Measurements from ENCODE around the gene USP20.
"Not testable (repeated sequence)": the region's sequence is repeated elsewhere in the genome, so short reads cannot be mapped to it uniquely, and the experiment has no call there.

Gene USP20

DNA sequence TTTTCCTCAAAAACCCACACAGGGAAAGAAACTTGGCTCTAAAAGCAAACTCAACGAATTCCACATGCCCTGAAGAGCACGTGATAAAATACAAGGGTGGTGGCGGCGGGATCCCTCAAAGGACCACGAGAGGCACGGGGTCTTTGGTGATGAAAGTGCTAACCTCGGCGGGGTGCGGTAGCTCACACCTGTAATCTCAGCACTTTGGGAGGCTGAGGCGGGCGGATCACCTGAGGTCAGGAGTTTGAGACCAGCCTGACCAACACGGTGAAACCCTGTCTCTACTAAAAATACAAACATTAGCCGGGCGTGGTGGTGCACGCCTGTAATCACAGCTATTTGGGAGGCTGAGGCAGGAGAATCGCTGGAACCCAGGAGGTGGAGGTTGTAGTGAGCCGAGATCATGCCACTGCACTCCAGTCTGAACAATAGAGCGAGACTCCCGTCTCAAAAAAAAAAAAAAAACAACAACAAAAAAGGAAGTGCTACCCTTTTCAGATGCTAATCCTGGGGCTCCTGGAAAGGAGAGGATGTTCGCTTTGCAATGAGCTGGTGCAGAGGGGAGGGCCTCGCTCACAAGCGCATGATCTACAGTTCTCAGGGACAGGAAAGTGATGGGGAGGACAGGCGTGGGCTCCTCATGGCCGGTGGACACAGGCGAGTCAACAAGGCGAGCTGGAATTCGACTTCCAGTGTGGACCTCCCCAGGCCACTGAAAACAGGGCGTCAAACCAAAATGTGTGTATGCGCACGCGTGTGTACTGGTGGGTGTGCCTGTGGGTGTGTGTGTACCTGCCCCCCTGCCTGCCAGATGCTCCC lies 54.1 kb downstream of the USP20 start:
- FAIRE-seq (no peak), DNase-seq (ENCODE audit: low spot score) (no peak)

DNA sequence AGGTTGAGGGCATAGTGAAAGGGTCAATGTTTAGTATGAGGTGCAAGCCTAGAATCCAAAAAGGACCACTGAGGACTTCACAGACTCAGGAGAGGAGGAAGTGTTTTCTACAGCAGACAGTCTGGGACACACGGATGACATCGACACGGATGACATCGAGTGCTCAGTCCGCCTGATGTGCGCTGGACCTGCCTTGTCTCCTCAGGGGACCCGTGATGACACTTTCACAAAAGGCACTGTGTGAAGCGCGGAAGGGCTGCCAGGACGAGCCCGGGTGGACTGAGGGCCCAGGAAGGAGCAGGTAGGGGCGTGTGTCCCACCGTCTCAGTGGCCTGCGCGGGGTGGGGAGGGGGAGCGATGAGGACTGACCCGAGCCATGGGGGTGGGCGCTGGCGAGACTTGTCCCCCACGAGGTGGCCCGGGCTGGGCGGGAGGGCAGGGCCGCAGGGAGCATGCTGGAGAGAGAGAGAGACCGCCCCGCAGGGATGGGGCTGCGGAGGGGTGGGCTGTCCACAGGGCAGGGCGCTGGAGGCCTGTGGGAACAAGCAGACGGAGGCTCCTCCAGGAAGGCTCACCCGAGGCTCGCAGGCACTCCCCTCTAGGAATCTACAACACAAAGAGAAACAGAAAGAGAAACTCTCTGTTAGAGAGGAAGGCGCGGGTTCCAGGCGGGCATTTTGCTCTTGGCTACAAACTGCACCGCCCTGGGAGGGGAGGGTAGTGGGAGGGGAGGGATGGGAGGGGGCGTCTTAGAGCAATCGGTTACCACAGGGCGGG lies 54.9 kb downstream of the USP20 start:
- no peak for FAIRE-seq
- DNase-seq (ENCODE audit: low spot score), result no peak

DNA sequence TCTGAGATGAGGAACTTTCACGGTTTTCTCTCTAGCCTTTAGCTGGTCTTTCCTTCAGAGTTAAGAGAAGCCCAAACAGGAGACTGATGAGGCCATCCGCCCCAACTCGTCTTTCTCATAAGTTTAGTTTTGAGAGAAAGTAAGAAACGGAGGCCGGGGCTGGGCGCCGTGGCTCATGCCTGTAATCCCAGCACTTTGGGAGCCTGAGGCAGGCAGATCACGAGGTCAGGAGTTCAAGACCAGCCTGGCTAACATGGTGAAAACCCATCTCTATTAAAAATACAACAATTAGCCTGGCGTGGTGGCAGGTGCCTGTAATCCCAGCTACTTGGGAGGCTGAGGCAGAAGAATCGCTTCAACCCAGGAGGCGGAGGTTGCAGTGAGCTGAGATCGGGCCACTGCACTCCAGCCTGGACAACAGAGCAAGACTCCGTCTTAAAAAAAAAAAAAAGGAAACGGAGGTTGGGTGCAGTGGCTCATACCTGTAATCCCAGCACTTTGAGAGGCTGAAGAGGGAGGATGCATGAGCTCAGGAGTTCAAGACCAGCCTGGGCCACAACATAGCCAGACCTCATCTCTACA lies 55.6 kb downstream of the USP20 start:
- FAIRE-seq; DNase-seq (ENCODE audit: low spot score): not testable (repeated sequence)

DNA sequence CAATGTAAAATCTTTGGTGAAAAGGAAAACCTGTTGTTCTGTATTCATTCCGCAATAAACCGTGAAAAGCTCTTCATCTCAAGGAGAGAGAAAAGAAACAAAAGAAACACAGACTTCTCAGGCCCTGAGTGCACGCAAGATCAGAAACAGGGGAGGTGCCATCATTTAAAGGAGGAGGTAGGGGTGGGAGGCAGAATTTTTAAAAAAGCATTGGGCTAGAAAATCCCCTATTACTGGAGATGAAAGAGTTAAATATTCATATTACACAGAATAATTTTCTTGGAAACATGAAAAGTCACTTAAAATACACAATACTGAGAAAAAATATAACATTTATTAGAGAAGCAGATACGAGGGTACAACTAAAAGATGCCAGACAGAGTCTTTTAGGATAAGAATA lies 56.3 kb downstream of the USP20 start:
- DNase-seq (ENCODE audit: low spot score) (no peak), FAIRE-seq (no peak)

DNA sequence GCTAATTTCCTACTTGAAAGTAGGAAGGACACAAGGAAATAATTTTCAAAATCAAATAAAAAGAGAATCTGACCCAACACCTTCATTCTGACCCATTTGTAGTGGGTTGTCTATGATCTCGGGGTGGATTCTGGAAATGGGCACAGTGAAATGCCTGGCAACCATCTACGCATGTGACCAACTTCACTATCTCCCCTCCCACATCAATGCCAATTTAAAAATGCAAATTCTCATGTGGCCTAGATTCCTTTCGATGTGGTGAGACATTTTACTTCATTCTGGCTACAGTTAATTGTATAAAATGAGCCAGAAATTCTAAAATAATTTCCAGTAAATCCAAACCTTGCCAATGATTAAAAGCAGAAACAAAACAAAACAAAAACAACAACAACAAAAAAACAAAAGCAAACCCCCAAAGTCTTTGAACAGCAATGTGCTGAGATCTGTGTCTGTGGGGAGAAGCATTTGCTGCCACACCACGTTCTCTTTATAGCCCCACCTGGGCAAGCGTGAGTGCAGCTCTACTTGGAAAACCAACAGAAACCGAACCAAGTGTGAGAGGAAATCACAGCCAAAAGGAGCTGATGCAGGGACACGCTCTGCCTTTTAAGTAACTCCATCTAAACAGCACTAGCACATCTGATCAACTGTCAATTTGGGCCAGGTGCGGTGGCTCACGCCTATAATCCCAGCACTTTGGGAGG lies 59.0 kb downstream of the USP20 start:
- no peak for FAIRE-seq
- DNase-seq (ENCODE audit: low spot score), result no peak

DNA sequence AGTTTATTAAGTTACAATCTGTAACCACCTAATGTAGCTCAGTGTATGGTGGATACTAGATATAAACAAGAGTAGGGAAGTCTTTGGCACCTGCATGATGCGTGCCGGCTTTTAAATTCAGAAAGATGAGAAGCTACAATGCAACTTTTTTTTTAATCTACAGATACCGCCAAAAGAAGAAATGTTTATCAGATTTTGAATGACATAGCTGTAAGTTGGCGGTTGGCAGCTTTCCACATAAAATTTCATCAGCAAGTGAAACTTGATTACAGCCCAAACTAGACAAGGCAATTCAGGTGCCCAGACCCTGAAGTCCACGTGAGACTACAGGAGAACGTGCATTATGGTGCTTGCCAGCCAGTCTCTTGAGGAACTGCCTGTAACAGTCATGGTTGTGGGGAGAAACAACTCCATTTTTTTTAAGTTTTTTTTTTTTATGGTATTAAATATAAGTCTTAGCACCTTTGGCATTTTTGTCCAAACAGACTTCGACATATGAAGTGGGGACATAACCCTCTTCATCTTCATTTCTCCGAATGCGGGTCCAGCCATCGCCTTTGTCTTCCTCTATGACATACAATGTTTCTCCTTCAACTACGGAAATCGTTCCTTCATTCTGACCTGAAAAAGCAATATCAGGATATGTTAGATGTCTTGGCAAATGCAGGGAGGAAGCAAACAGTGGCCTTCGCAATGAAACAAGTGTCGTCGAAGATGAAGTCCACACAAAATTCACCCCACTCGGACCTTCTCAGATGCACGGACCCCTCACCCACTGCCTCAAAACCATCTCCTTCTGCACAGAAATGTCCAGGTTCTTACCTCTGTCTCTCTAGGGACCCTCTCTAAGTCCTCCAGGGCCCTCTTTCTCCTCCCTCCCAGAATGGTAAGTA lies 60.4 kb downstream of the USP20 start:
- FAIRE-seq, result no peak
- no peak for DNase-seq (ENCODE audit: low spot score)

DNA sequence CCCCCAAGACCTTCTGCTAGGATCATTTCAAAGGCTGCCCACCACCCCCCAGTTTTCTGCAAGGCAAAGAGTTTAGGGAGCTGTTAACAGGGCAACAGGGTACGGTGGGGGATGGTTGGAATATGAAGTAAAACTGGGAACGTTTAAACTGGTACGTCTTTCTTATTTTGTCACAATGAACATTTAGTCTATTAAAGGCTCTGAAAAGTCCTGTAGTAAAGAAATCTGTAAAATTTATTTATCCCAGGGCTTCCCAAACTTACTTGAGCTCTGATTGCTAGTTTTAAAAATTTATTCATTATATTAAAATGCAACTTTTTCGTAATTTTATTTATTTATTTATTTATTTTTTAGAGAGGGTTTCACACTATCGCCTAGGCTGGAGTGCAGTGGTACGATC lies 62.0 kb downstream of the USP20 start:
- no peak for FAIRE-seq
- no peak for DNase-seq (ENCODE audit: low spot score)

DNA sequence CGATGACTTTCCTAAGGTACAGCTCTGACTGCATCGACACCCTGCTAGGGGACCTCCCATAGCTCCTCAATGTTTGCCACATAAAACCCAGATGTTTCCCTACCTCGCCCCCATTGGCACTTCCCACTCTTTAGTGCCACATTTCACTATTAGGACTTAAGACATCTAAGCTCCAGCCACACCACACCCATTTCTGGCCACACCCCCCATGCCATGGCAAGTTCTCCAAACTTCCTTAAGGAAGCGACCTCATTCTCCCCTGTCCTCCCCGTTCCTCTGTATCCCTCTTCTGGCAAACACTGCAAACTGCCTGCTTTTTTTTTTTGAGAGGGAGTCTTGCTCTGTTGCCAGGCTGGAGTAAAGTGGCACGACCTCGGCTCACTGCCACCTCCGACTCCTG lies 62.9 kb downstream of the USP20 start:
- FAIRE-seq (no peak), DNase-seq (ENCODE audit: low spot score) (no peak)

DNA sequence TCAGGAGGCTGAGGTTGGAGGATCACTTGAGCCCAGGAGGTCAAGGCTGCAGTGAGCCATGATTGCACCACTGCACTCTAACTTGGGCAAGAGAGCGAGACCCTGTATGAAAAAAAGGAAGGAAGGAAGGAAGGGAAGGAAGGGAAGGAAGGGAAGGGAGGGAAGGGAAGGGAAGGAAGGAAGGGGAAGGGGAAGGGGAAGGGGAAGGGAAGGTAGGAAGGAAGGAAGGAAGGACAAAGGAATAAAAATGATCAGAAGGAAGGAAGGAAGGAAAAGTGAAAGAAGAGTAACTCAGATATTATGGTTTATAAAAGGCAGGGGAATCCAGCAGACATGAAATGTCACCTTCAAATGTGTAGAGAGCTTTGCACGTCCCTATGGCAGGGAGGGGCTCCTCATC lies 64.4 kb downstream of the USP20 start:
- FAIRE-seq (no peak), DNase-seq (ENCODE audit: low spot score) (no peak)

DNA sequence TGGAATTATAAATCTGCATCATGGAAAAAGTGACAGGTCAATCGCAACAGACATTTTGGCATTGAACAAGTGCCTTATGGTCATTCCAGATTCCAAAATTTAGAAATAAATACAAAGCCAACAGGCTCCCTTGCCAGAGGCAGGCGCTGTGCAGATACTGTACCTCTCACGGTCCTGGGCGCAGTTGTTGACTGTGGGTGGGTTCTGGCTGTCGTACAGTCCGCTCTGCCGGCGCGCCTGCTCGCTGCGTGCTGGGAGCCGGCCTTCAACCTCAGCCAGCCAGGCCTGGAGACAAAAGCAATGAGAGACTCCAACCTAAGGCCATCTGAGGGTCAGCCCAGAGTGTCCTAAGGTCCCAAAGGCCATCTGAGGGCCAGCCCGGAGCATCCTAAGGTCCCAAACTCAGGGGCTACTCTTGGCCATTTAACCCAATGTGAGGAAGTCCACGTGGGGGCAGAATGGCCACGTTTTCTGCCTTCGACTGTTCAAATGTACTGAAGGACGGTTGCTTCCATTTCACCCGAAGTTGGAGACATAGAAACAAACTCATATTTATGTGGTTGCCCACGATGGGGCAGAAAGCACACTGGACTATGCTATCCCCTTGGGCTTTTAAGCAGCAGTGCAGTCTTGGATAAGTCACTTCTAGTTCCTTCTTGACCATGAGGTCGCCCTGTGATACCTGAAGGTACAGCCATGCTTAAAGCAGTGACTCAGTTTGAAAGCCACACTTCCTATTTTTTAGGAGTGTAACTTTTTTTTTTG lies 65.2 kb downstream of the USP20 start:
- DNase-seq (ENCODE audit: low spot score) (no peak), FAIRE-seq (no peak)

DNA sequence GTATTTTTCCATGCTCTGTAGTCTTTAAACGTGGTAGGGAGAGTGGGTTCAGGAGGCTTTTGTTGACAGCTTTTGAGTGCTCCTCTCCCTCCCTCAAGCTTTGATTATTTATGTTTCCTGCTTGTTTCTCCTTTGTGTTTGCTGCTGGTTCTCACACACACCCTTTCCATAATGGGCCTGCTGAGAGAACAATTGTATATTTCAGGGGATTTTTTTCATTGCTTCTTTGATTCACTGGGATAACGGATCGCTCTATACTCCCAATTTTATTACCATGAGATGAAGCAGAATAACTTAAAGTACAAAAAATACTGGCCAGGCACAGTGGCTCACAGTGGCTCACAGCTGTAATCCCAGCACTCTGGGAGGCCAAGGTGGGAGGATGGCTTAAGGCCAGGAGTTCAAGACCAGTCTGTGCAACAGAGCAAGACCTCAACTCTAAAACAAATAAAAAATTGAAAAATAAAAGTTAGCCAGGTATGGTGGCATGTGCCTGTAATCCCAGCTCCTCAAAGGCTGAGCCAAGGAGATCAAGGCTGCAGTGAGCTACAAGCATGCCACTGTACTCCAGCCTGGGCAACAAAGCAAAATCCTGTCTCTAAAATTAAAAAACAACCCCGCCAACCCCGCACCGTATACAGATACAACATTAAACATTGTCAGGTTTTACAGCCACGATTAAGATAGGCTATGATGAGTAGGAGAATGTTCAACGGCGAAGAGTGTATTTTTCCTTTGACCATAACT lies 66.9 kb downstream of the USP20 start:
- no peak for DNase-seq (ENCODE audit: low spot score)
- FAIRE-seq, result no peak

DNA sequence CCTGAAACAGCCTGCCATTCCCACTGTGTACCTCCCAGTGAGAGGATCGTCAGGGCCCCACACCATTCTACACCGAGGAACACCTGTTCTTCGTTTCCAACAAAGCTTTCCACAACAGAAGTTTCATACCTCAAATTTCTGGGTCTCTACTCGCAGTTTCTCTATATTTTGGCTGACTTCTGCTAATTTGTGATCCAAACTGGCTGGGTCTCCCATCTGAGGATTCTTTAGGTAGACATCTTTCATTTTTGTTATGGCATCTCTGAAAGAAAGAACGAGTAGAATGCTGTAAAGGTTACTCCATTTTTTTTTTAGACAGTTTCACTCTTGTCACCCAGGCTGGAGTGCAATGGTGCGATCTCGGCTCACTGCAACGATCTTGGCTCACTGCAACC lies 67.5 kb downstream of the USP20 start:
- FAIRE-seq (no peak), DNase-seq (ENCODE audit: low spot score) (no peak)

DNA sequence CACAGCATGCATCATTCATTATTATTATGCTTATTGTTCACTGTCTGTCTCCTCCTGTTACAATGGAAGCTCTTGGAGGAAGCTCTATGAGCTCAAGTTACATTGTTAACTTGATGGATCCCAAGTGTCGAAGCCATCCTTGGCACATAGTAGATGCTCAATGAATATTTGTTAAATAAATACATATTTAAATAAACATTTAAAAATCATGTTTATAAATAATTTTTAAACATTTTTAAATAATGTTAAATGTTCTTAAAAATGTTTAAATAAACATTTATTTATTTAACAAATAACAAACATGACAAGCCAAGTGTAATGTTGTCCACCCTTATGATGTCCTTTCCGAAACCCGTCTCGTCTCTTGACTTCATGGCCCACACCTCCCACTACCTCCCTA lies 69.5 kb downstream of the USP20 start:
- FAIRE-seq (peak; percentile 67), DNase-seq (ENCODE audit: low spot score) (no peak)

DNA sequence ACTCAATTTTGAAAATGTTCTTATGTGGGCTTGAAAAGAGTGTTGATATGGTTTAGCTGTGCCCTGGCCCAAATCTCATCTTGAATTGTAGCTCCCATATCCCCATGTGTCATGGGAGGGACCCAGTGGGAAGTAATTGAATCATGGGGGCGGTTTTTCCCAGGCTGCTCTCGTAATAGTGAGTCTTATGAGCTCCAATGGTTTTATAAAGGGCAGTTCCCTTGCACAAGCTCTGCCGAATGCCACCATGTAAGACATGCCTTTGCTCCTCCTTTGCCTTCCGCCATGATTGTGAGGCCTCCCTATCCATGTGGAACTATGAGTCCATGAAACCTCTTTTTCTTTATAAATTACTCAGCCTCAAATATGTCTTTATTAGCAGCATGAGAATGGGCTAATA lies 71.0 kb downstream of the USP20 start:
- DNase-seq (ENCODE audit: low spot score) (no peak), FAIRE-seq (no peak)

DNA sequence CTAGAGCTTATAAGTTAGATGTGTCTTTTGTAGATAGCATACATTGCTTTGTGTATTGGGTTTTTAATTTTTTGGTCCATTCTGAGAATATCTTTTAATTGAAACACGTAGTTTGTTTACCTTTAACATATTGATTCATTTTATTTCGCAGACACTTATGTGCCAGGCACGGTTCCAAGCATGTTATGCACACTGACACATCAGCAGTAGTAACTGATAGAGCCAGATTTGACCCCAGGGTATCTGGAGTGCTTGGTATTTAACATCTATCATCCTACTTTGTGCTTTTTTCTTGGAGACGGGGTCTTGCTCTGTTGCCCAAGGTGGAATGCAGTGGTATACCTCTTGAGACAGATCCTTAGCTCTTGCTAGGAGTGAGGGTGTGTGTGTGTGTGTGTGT lies 71.9 kb downstream of the USP20 start:
- DNase-seq (ENCODE audit: low spot score), result no peak
- FAIRE-seq, result no peak

DNA sequence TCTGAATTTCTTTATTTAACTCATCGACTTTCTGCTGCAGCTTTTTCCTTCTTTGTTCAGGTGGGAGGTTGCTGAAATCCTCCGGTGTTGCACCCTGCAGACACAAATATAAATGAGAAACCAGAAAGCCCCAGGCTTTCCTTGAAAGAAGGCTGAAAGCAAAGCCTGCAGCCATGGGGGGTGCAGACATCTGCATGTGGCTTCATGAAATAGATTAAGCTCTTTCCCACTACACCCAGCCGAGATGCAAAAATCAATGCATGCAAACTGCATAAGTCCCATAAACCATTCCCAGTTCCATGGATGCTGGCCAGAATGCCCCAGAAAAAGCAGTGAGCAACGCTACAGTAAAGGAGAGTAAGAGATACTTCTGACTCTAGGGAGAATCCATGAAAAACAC lies 73.6 kb downstream of the USP20 start:
- DNase-seq (ENCODE audit: low spot score), result no peak
- no peak for FAIRE-seq

DNA sequence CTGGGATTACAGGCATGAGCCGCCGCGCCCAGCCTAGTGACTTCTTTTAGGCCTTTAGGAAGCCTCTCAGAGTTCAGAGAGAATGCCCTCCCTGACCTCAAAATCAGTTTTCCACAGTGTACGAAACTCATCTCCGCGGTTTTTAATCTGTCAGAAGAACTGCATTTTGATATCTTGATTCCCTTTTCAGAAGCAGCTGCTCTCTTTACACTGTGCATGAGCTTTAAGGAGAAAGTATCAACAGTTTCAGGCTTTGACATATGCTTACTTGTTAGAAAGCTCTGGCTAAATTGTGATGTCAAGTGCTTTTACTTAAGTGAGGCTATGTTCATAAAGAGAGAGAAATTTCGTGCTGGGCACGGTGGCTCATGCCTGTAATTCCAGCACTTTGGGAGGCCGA lies 74.6 kb downstream of the USP20 start:
- DNase-seq (ENCODE audit: low spot score), result no peak
- FAIRE-seq, result no peak

DNA sequence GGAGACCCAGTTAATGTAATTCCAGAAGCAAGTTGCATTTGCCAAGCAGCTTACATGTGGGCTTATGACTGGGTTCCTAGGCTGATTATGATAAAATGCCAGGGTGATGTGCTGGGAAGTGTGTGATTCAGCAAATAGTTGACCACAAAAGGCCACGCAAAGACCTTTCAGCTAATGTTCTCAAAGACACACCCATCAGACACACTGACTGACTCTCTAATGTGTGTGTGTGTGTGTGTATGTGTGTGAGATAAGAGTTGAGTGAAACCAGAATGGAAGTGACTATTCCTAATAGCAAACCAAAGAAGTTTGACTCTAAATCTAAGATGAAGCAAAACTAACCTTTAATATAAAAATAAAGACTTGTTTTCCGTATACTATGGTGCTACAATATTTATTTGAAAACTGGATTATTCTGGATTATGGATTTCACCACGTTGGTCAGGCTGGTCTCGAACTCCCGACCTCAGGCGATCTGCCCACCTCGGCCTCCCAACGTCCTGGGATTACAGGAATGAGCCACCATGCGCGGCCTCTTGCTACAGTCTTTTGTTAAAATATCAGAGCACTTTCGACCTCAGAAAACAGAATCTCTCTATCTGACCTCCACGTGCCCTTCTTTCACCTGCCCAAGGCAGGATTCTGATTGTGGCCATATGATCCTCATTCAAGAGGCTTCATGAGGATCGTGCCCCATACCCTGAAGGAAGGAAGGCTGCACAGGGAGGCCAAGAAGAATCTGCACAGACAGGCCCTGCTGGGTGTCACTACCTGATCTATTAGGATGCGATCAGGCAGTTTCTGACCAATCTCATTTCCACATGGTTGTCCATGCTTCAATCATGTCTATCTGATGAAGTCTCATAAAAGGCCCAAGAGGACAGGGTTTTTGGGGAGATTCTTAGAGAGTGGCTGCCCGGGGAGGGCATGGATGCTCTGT lies 75.6 kb downstream of the USP20 start:
- FAIRE-seq (peak; percentile 98), DNase-seq (ENCODE audit: low spot score) (peak; percentile 96)
